ENCODE measurements around the gene KIRREL3.

DNA sequence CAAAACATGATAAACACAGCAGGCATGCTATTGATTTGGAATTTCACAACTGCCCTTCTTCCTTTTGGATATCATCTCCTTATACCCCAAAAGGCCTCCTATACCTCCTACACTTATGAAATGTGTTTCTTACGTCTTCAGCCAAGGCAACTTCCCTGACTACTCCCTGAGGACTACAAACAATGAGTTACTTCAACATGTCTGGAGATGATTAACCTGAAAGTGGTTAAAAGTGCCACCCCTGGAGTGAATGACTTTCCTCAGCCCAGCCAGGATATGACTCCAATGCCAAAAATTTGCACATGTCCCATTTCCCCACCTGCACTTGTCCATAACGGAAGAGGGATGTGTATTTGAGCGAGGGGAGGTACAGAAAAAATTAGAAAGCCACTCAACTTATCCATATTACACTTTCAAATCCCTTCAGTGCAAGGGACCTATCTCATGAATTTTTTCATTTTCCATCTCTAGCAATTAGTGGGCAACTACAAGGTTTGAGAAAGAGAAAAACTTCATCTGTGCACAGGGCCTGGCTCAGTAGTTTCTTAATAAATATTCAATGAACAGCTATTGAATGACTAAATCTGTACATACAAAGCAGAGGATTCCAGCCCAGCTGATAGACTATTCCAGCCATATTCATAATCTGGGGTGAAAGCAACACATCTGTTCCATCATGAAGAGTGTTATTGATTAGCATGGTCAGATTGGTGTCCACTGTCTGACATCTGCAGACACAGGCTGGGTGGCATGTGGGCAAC lies 36.8 kb downstream of the KIRREL3 start:
- TF ChIP-seq RFX5 (IDR thresholded peaks at IDR 0.05; ENCODE audit: low read depth, low read length) (no peak), CTCF (conservative IDR thresholded peaks at IDR 0.05; ENCODE audit: low read depth, low read length) (no peak), POLR2A (IDR thresholded peaks at IDR 0.05; ENCODE audit: low read depth, low read length) (no peak)

All from IMR-90 (cell line).